Right ventricle myocardium superior (tissue), 1 donor: ENCODE measurements around the gene HYOU1. TPM values are rescaled to one million over a fixed set of nuclear protein-coding genes. Genes with fewer than 3 reads are reported as not detected.
"Not testable (repeated sequence)": the region's sequence is repeated elsewhere in the genome, so short reads cannot be mapped to it uniquely, and the experiment has no call there.

Experiments used
- ATAC-seq: fragments of 200-7000 bp; cut with Tn5 transposase; one replicate; pipeline ENCODE4 v1.9.1; 2020; ENCODE audit warnings: mild to moderate bottlenecking; ENCODE audit not compliant: poor library complexity
- DNase-seq: peaks from one replicate; pipeline ENCODE4 v3.0.0-alpha.2; 2020
- intact Hi-C: fragments of 100-400 bp; cut with DNase I; formaldehyde crosslinking; loops from one replicate; pipeline ENCODE4 v1.11.2; 2022
- long read RNA-seq: library from polyadenylated mRNA; unstranded; transcript quantifications from one replicate; pipeline ENCODE4 v2.0.0, GENCODE V29; 2021
- total RNA-seq: library from RNA; stranded (reverse); fragmentation: NEBNext Ultra II Directional; extraction: Animal tissue kit (Norgen Biotek cat#: 25700); gene quantifications from one replicate; pipeline ENCODE4 v1.2.1, GENCODE V29; 2021
- donor health status: DM: no; HTN: yes; CAD: no; lungs with severe emphysema.

Gene HYOU1
- total RNA-seq, result 63.5 TPM
- long read RNA-seq, full-length matches to known transcripts, result 15 of 70 reads
- long read RNA-seq, partial matches to known transcripts, result 27 of 70 reads
- long read RNA-seq, other reads (novel, unspliced or antisense), result 28 of 70 reads

- ATAC-seq (peak; percentile 97), DNase-seq (peak; percentile 99)
- intact Hi-C loops, result no loop called here
Observed at GRCh38 chr11:119057000-119057769, at the start of gene HYOU1. Gene HYOU1 (minus strand): TSS chr11:119057205. CDS start chr11:119056160, 1,045 bp downstream.

GRCh38 chr11:119103793-119104192, 46.8 kb upstream of the HYOU1 start:
- no peak for DNase-seq
- intact Hi-C loops, result no loop called here
- no peak for ATAC-seq

DNA sequence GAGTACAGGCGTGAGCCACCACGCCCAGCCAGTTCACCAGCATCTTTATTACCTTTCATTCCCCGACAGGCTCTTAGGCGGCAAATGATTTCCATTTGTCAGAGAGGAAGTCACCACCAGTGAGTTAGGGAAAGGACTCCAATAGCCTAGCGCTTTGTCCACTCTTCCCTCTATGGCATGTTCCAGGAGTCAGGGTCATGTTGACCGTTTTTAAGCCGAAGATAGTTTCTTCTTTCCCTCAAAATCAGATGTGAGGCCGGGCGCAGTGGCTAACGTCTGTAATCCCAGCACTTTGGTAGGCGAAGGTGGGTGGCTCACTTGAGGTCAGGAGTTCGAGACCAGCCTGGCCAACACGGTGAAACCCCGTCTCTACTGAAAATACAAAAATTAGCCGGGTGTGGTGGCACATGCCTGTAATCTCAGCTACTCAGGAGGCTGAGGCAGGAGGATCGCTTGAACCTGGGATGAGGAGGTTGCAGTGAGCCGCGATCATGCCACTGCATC, 46.2 kb upstream of the HYOU1 start:
- intact Hi-C loops, ATAC-seq, DNase-seq: not testable (repeated sequence)

- DNase-seq, result peak; percentile 91
- intact Hi-C loops, result no loop called here
- ATAC-seq, result peak; percentile 96
Observed at GRCh38 chr11:119101759-119102423, 44.9 kb upstream of the HYOU1 start, which contains the start of gene DPAGT1. Gene DPAGT1 (minus strand): TSS chr11:119101853. CDS start chr11:119101655, 198 bp downstream.

DNA sequence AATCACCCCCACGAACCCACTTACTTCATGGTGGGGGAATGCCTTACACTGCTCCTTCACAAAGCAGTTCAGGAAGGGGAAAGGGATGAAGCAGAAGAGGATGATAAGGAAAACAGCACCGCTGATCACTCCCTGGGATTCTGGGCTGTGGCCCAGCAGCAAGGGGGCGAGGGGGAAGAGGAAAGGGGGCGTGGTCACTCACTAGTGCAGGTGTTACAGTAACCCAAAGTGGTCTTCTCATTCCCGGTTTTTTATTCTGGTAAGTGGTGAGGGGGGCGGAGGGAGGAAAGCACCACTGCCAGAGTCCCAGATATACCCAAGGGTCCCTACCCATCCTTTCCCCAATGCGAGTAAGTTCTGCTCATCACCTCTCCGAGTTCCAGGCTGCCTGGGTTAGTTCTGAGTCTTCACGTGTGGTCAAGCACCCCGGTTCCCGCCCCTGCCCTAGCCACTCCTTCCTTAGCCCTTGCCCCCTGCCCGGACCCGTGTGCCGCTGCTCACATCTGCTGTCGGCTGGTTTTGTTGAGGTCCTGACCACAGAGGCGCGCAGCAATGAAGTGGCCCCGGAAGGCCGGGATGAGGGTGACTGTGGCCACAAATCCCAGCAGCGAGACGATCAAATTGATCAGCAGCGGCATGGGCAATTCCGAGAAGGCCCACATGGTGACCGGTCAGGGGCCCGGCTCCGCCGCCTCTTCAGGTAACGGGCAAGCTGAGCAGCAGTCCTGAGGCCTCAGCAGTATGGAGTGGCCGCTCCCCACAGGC, 44.2 kb upstream of the HYOU1 start:
- ATAC-seq (peak; percentile 2), DNase-seq (no peak)
- intact Hi-C loops, result no loop called here

DNA sequence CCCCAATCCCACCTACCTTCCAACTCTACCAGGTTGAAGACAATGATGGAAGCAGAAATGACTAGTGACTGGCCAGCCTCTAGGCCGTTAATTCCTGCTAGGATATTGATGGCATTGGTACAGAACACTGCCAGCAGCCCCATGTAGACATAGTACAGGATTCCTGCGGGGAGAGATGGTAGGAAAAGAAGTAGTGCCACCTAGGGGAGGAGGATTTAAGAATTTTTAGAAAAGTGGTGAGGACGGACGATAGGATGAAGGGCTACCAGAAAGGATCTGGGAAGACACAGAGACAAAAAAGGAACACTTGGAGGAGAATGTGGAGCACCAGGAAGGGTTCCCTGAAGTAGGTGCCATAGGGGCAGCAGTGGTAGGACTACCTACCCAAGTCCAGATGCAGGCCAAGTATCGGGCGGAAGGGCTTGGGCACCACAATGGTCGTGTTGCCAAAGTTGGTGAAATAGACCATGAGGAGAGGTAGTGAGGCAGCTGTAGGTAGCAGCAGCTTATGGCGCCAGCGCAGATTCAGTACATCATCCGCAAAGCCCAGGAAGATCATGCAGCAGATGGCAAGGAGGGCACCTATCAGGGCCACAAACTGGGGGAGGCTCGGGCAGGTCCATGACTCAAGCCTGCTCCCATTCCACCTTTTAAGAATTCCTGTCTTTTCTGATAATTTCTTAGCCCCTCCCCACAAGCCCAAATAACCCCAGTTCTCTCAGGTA, 43.4 kb upstream of the HYOU1 start:
- intact Hi-C loops, result no loop called here
- ATAC-seq, result no peak
- no peak for DNase-seq

- intact Hi-C loops, result no loop called here
- no peak for ATAC-seq
Observed at GRCh38 chr11:119099711-119100110, 42.7 kb upstream of the HYOU1 start.

GRCh38 chr11:119095066-119095880, 38.3 kb upstream of the HYOU1 start:
- intact Hi-C loops, result loop anchor here (2.0 kb wide), 1 partner anchor 102 kb away; no protein-coding TSS in a partner anchor
- DNase-seq (peak; percentile 98), ATAC-seq (peak; percentile 97)

More at GRCh38 chr11:119099711-119100110, 42.7 kb upstream of the HYOU1 start:
- DNase-seq, result no peak

DNA sequence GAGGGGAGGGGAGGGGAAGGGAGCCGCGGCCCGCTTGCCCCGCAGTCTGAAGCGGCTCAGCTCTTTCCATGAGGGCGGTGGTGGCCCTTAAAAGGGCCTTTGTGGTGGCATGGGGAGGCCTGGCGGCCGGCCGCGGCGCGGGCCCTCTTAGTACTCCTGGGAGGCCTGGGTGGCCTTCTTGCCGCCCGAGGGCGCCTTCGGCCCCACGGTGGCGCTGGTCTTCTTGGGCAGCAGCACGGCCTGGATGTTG, 37.7 kb upstream of the HYOU1 start:
- intact Hi-C loops, result loop anchor here (2.0 kb wide), 1 partner anchor 102 kb away; no protein-coding TSS in a partner anchor
- peak; percentile 89 for ATAC-seq
- peak; percentile 91 for DNase-seq

- intact Hi-C loops, result loop anchor here (2.0 kb wide), 1 partner anchor 103 kb away; no protein-coding TSS in a partner anchor
- ATAC-seq (peak; percentile 33), DNase-seq (no peak)
Observed at GRCh38 chr11:119093942-119094815, 37.2 kb upstream of the HYOU1 start.

DNA sequence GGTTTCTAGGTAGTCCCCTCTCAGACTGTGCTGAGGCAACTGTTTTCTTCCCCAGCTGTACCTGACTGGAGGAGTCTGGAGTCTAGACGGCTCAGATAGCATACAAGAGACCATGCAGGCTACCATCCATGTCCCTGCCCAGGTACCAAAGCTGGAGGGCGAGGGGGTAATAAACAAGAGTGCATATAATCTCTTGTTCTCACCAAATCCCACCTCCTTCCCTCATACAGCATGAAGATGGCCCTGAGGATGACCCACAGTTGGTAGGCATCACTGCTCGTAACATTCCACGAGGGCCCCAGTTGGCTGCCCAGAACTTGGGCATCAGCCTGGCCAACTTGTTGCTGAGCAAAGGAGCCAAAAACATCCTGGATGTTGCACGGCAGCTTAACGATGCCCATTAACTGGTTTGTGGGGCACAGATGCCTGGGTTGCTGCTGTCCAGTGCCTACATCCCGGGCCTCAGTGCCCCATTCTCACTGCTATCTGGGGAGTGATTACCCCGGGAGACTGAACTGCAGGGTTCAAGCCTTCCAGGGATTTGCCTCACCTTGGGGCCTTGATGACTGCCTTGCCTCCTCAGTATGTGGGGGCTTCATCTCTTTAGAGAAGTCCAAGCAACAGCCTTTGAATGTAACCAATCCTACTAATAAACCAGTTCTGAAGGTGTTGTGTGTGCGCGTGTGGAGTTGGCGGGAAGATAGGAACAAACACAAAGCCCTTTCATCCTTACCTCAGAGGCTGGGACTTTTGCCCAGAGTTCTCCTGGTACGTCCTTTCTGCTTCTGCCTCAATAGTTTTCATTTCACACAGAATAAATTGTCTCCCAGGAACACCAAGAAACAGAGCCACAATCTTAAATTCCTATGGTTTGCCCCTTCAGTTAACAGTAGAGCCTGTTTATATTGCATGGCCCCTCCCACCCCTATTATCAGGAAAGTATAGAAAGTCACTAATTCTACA, 36.2 kb upstream of the HYOU1 start:
- no peak for DNase-seq
- intact Hi-C loops, result no loop called here
- ATAC-seq, result no peak

GRCh38 chr11:119091966-119092879, 35.2 kb upstream of the HYOU1 start:
- intact Hi-C loops, result no loop called here
- no peak for ATAC-seq
- DNase-seq, result no peak

- DNase-seq (no peak), ATAC-seq (no peak)
- intact Hi-C loops, result no loop called here
Observed at GRCh38 chr11:119091178-119091577, 34.2 kb upstream of the HYOU1 start.

- ATAC-seq (no peak), DNase-seq (no peak)
- intact Hi-C loops, result no loop called here
Observed at GRCh38 chr11:119089319-119089718, 32.3 kb upstream of the HYOU1 start.

DNA sequence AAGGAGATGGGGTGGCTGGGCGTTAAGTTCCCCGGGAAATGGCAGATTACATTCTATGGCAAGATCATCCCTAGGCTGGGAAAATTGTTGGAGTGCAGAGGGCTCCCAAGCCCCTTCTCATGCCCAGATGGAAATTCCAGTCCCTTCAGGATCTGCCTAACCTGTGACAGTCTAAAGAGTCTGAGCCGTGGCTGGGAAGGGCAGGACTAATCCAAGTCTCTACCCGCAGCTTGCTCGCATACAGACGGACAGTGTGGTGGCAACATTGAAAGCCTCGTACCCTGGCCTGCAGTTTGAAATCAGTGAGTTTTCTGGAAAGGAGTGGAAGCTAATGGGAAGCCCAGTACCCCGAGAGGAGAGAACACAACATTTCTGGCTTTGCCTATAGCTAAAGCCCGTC, 31.4 kb upstream of the HYOU1 start:
- ATAC-seq (no peak), DNase-seq (no peak)
- intact Hi-C loops, result no loop called here
